Measurements from ENCODE around the gene EPG5. TPM values are rescaled to one million over a fixed set of nuclear protein-coding genes. Genes with fewer than 3 reads are reported as not detected.

The EPG5 gene
- total and polyA plus RNA-seq, 4 donors, result 14.1 to 28.9 (median 22.4) TPM

- no CpG with 5 or more reads among the region's 1 CpG for WGBS (ENCODE audit: insufficient coverage)
- no peak for DNase-seq (ENCODE audit: low read depth in 4 of 6, low spot score in 6 of 6)
- Histone ChIP-seq H3K4me1 (ENCODE audit: control insufficient read depth, insufficient read depth, low read length) (no peaks in the 10 kb centered on the region), H3K27me3 (ENCODE audit: control insufficient read depth, insufficient read depth, low read length) (no peaks in the 10 kb centered on the region), H3K36me3 (ENCODE audit: control insufficient read depth, insufficient read depth, low read length) (peaks cover 37% of the 10 kb centered on the region), H3K27ac (ENCODE audit: low read depth, low read length) (no peak overlapping the region), H3K9me3 (ENCODE audit: control insufficient read depth, insufficient read depth, low read length) (no peaks in the 10 kb centered on the region), H3K4me3 (ENCODE audit: low read depth, low read length) (no peak overlapping the region)
Observed at GRCh38 chr18:45901654-45902210, 65.4 kb downstream of the EPG5 start.

- Histone ChIP-seq H3K9me3 (ENCODE audit: control insufficient read depth, insufficient read depth, low read length) (no peaks in the 10 kb centered on the region), H3K27me3 (ENCODE audit: control insufficient read depth, insufficient read depth, low read length) (no peaks in the 10 kb centered on the region), H3K27ac (ENCODE audit: low read depth, low read length) (no peak overlapping the region), H3K4me1 (ENCODE audit: control insufficient read depth, insufficient read depth, low read length) (no peaks in the 10 kb centered on the region), H3K36me3 (ENCODE audit: control insufficient read depth, insufficient read depth, low read length) (peaks cover 33% of the 10 kb centered on the region), H3K4me3 (ENCODE audit: low read depth, low read length) (no peak overlapping the region)
- 95% methylated on average over 3 of the region's 4 CpGs for WGBS (ENCODE audit: insufficient coverage)
- DNase-seq (ENCODE audit: low read depth in 4 of 6, low spot score in 6 of 6), result no peak
Observed at GRCh38 chr18:45900623-45901022, 66.5 kb downstream of the EPG5 start.

GRCh38 chr18:45896991-45897390 is 70.1 kb downstream of the EPG5 start:
- Histone ChIP-seq H3K27me3 (ENCODE audit: control insufficient read depth, insufficient read depth, low read length) (no peaks in the 10 kb centered on the region), H3K4me1 (ENCODE audit: control insufficient read depth, insufficient read depth, low read length) (no peaks in the 10 kb centered on the region), H3K9me3 (ENCODE audit: control insufficient read depth, insufficient read depth, low read length) (no peaks in the 10 kb centered on the region), H3K27ac (ENCODE audit: low read depth, low read length) (no peak overlapping the region), H3K36me3 (ENCODE audit: control insufficient read depth, insufficient read depth, low read length) (peaks cover 29% of the 10 kb centered on the region), H3K4me3 (ENCODE audit: low read depth, low read length) (no peak overlapping the region)
- no peak for DNase-seq (ENCODE audit: low read depth in 4 of 6, low spot score in 6 of 6)

GRCh38 chr18:45896452-45896851 is 70.7 kb downstream of the EPG5 start:
- H3K27me3 ChIP-seq (ENCODE audit: control insufficient read depth, insufficient read depth, low read length), result no peaks in the 10 kb centered on the region
- WGBS (ENCODE audit: insufficient coverage), result 98% methylated on average over 3 of the region's 7 CpGs
- peaks cover 29% of the 10 kb centered on the region for H3K36me3 ChIP-seq (ENCODE audit: control insufficient read depth, insufficient read depth, low read length)
- no peaks in the 10 kb centered on the region for H3K4me1 ChIP-seq (ENCODE audit: control insufficient read depth, insufficient read depth, low read length)
- no peak overlapping the region for H3K4me3 ChIP-seq (ENCODE audit: low read depth, low read length)
- H3K9me3 ChIP-seq (ENCODE audit: control insufficient read depth, insufficient read depth, low read length), result no peaks in the 10 kb centered on the region
- no peak overlapping the region for H3K27ac ChIP-seq (ENCODE audit: low read depth, low read length)
- DNase-seq (ENCODE audit: low read depth in 4 of 6, low spot score in 6 of 6), result no peak

GRCh38 chr18:45895339-45895738 is 71.8 kb downstream of the EPG5 start:
- no peak overlapping the region for H3K27ac ChIP-seq (ENCODE audit: low read depth, low read length)
- H3K4me3 ChIP-seq (ENCODE audit: low read depth, low read length), result no peak overlapping the region
- no peaks in the 10 kb centered on the region for H3K9me3 ChIP-seq (ENCODE audit: control insufficient read depth, insufficient read depth, low read length)
- peaks cover 26% of the 10 kb centered on the region for H3K36me3 ChIP-seq (ENCODE audit: control insufficient read depth, insufficient read depth, low read length)
- no peaks in the 10 kb centered on the region for H3K27me3 ChIP-seq (ENCODE audit: control insufficient read depth, insufficient read depth, low read length)
- no CpG with 5 or more reads among the region's 1 CpG for WGBS (ENCODE audit: insufficient coverage)
- no peak for DNase-seq (ENCODE audit: low read depth in 4 of 6, low spot score in 6 of 6)
- H3K4me1 ChIP-seq (ENCODE audit: control insufficient read depth, insufficient read depth, low read length), result no peaks in the 10 kb centered on the region

- WGBS (ENCODE audit: insufficient coverage), result 90% methylated on average over 2 of the region's 3 CpGs
- DNase-seq (ENCODE audit: low read depth in 4 of 6, low spot score in 6 of 6), result no peak
- Histone ChIP-seq H3K4me3 (ENCODE audit: low read depth, low read length) (no peak overlapping the region), H3K27me3 (ENCODE audit: control insufficient read depth, insufficient read depth, low read length) (no peaks in the 10 kb centered on the region), H3K4me1 (ENCODE audit: control insufficient read depth, insufficient read depth, low read length) (no peaks in the 10 kb centered on the region), H3K9me3 (ENCODE audit: control insufficient read depth, insufficient read depth, low read length) (no peaks in the 10 kb centered on the region), H3K27ac (ENCODE audit: low read depth, low read length) (no peak overlapping the region), H3K36me3 (ENCODE audit: control insufficient read depth, insufficient read depth, low read length) (peaks cover 21% of the 10 kb centered on the region)
Observed at GRCh38 chr18:45894818-45895217, 72.3 kb downstream of the EPG5 start.

- no peaks in the 10 kb centered on the region for H3K27me3 ChIP-seq (ENCODE audit: control insufficient read depth, insufficient read depth, low read length)
- no peak overlapping the region for H3K4me3 ChIP-seq (ENCODE audit: low read depth, low read length)
- H3K27ac ChIP-seq (ENCODE audit: low read depth, low read length), result no peak overlapping the region
- no peaks in the 10 kb centered on the region for H3K9me3 ChIP-seq (ENCODE audit: control insufficient read depth, insufficient read depth, low read length)
- H3K36me3 ChIP-seq (ENCODE audit: control insufficient read depth, insufficient read depth, low read length), result peaks cover 15% of the 10 kb centered on the region
- no CpG with 5 or more reads among the region's 2 CpGs for WGBS (ENCODE audit: insufficient coverage)
- no peaks in the 10 kb centered on the region for H3K4me1 ChIP-seq (ENCODE audit: control insufficient read depth, insufficient read depth, low read length)
- DNase-seq (ENCODE audit: low read depth in 4 of 6, low spot score in 6 of 6), result no peak
Observed at GRCh38 chr18:45891806-45892205, 75.3 kb downstream of the EPG5 start.

- H3K9me3 ChIP-seq (ENCODE audit: control insufficient read depth, insufficient read depth, low read length), result no peaks in the 10 kb centered on the region
- H3K4me1 ChIP-seq (ENCODE audit: control insufficient read depth, insufficient read depth, low read length), result no peaks in the 10 kb centered on the region
- WGBS (ENCODE audit: insufficient coverage), result no CpG with 5 or more reads among the region's 1 CpG
- no peak overlapping the region for H3K27ac ChIP-seq (ENCODE audit: low read depth, low read length)
- DNase-seq (ENCODE audit: low read depth in 4 of 6, low spot score in 6 of 6), result no peak
- no peak overlapping the region for H3K4me3 ChIP-seq (ENCODE audit: low read depth, low read length)
- no peaks in the 10 kb centered on the region for H3K27me3 ChIP-seq (ENCODE audit: control insufficient read depth, insufficient read depth, low read length)
- H3K36me3 ChIP-seq (ENCODE audit: control insufficient read depth, insufficient read depth, low read length), result peaks cover 12% of the 10 kb centered on the region
Observed at GRCh38 chr18:45890606-45891005, 76.5 kb downstream of the EPG5 start.

GRCh38 chr18:45889419-45890064 is 77.6 kb downstream of the EPG5 start:
- no peaks in the 10 kb centered on the region for H3K4me1 ChIP-seq (ENCODE audit: control insufficient read depth, insufficient read depth, low read length)
- DNase-seq (ENCODE audit: low read depth in 4 of 6, low spot score in 6 of 6), result no peak
- H3K27ac ChIP-seq (ENCODE audit: low read depth, low read length), result no peak overlapping the region
- no peak overlapping the region for H3K4me3 ChIP-seq (ENCODE audit: low read depth, low read length)
- no peaks in the 10 kb centered on the region for H3K9me3 ChIP-seq (ENCODE audit: control insufficient read depth, insufficient read depth, low read length)
- WGBS (ENCODE audit: insufficient coverage), result no CpG with 5 or more reads among the region's 3 CpGs
- H3K36me3 ChIP-seq (ENCODE audit: control insufficient read depth, insufficient read depth, low read length), result peaks cover 15% of the 10 kb centered on the region
- H3K27me3 ChIP-seq (ENCODE audit: control insufficient read depth, insufficient read depth, low read length), result no peaks in the 10 kb centered on the region

- Histone ChIP-seq H3K4me1 (ENCODE audit: control insufficient read depth, insufficient read depth, low read length) (no peaks in the 10 kb centered on the region), H3K27me3 (ENCODE audit: control insufficient read depth, insufficient read depth, low read length) (no peaks in the 10 kb centered on the region), H3K9me3 (ENCODE audit: control insufficient read depth, insufficient read depth, low read length) (no peaks in the 10 kb centered on the region), H3K4me3 (ENCODE audit: low read depth, low read length) (no peak overlapping the region), H3K27ac (ENCODE audit: low read depth, low read length) (no peak overlapping the region), H3K36me3 (ENCODE audit: control insufficient read depth, insufficient read depth, low read length) (peaks cover 18% of the 10 kb centered on the region)
- WGBS (ENCODE audit: insufficient coverage), result no CpG with 5 or more reads among the region's 5 CpGs
- no peak for DNase-seq (ENCODE audit: low read depth in 4 of 6, low spot score in 6 of 6)
Observed at GRCh38 chr18:45887585-45887984, 79.5 kb downstream of the EPG5 start.
